ENCODE results near the gene NSFL1C. TPM values are rescaled to one million over a fixed set of nuclear protein-coding genes. Genes with fewer than 3 reads are reported as not detected.
A peak's percentile ranks its signal among the peaks of the same experiment; 100 is the strongest.

The NSFL1C gene
- total and polyA plus RNA-seq, 9 of the 15 experiments (the other 6 are each of a cell fraction or from before 2014, with no cell fraction given) = 20.8 to 119 (median 47.0) TPM

GRCh38 chr20:1434571-1435336 is 31.9 kb downstream of the NSFL1C start (continued):
- TF ChIP-seq, protein P1, sequence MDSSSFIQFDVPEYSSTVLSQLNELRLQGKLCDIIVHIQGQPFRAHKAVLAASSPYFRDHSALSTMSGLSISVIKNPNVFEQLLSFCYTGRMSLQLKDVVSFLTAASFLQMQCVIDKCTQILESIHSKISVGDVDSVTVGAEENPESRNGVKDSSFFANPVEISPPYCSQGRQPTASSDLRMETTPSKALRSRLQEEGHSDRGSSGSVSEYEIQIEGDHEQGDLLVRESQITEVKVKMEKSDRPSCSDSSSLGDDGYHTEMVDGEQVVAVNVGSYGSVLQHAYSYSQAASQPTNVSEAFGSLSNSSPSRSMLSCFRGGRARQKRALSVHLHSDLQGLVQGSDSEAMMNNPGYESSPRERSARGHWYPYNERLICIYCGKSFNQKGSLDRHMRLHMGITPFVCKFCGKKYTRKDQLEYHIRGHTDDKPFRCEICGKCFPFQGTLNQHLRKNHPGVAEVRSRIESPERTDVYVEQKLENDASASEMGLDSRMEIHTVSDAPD (CRISPR knock-in tag; IDR thresholded peaks at IDR 0.05) = no peak
- TF ChIP-seq ZEB2 (IDR thresholded peaks at IDR 0.05) (no peak), RFX1 (IDR thresholded peaks at IDR 0.05) (peak; percentile 52), ESRRA (IDR thresholded peaks at IDR 0.05; ENCODE audit: borderline replicate concordance, low read depth) (peak; percentile 96; the same call in 1 of the 2 replicates), TEAD4 (IDR thresholded peaks at IDR 0.05; ENCODE audit: low read length) (peak; percentile 72; the same call in 1 of the 2 replicates), TEAD4 (CRISPR knock-in tag; IDR thresholded peaks at IDR 0.05; ENCODE audit: borderline replicate concordance) (no peak), SMAD1 (IDR thresholded peaks at IDR 0.05; ENCODE audit: low read depth, low read length, partially characterized antibody) (no peak), ATF7 (IDR thresholded peaks at IDR 0.05) (peak; percentile 60), TFAP4 (CRISPR knock-in tag; IDR thresholded peaks at IDR 0.05; ENCODE audit: borderline replicate concordance) (peak; percentile 20; the same call in 1 of the 2 replicates), ZBTB17 (CRISPR knock-in tag; IDR thresholded peaks at IDR 0.05) (no peak), TCF3 (CRISPR knock-in tag; IDR thresholded peaks at IDR 0.05) (peak; percentile 58), POLR3A (IDR thresholded peaks at IDR 0.05; ENCODE audit: borderline replicate concordance, extremely low read depth, insufficient read depth, insufficient read length) (no peak), ZBTB1 (CRISPR knock-in tag; IDR thresholded peaks at IDR 0.05; ENCODE audit: borderline replicate concordance, low read depth) (peak; percentile 99), POLR2H (tag; IDR thresholded peaks at IDR 0.05; ENCODE audit: low read depth) (0 out of 2 replicates have a peak, but pooled peaks have one; percentile 31), ZSCAN29 (IDR thresholded peaks at IDR 0.05) (0 out of 2 replicates have a peak, but pooled peaks have one; percentile 47), MLLT1 (IDR thresholded peaks at IDR 0.05) (peak in 1 of 2 experiments; percentile 94; a peak in 2 of 4 replicates), PRDM10 (IDR thresholded peaks at IDR 0.05; ENCODE audit: partially characterized antibody) (peak; percentile 31), SRSF7 (optimal IDR thresholded peaks at IDR 0.05; ENCODE audit: low read depth, low read length) (no peak), GABPA (tag; conservative IDR thresholded peaks at IDR 0.05; ENCODE audit: low read depth) (peak; percentile 85), ZNF695 (CRISPR knock-in tag; IDR thresholded peaks at IDR 0.05) (no peak)
